Common myeloid progenitor, CD34-positive (primary cell): ENCODE measurements around the gene BCL2L12.

ENCODE experiments used
- CTCF ChIA-PET: fragments of 350-600 bp; sonication (Branson Sonifier 250); formaldehyde crosslinking; loops from one replicate; lab custom pipeline; 2021; ENCODE audit warnings: antibody characterized with exemption; lab: Charles Lee
- POLR2A ChIA-PET: fragments of 350-600 bp; sonication (Branson Sonifier 250); formaldehyde crosslinking; loops from one replicate; lab custom pipeline; 2021; ENCODE audit warnings: antibody characterized with exemption; lab: Charles Lee
- DNase-seq, 3 donors: peaks; one replicate each; pipeline versions ENCODE4 v3.0.0 to v3.0.0-alpha.2; 2013
- H3K27ac ChIP-seq, 2 experiments: 1 replicate in 1 of 2; 2 replicates in 1 of 2; pipeline ENCODE4 v1.7.0; 2013; ENCODE audit warnings: inconsistent platforms in 2 of 2, low read length in 2 of 2, mild to moderate bottlenecking in 2 of 2, low read depth in 1 of 2, moderate library complexity in 1 of 2; ENCODE audit not compliant: severe bottlenecking in 2 of 2, insufficient read depth in 1 of 2, poor library complexity in 1 of 2
- H3K27me3 ChIP-seq, 5 experiments: replicated peaks in 2 of 5; 1 replicate in 3 of 5; 2 replicates in 2 of 5; pipeline versions ENCODE4 v1.6.1 to v1.7.0; 2013; ENCODE audit warnings: low read length in 4 of 5, mild to moderate bottlenecking in 2 of 5, moderate library complexity in 2 of 5, inconsistent platforms in 1 of 5; ENCODE audit not compliant: insufficient read depth in 5 of 5, control insufficient read depth in 4 of 5
- H3K36me3 ChIP-seq, 4 experiments: 1 replicate in 2 of 4; 2 replicates in 2 of 4; pipeline versions ENCODE4 v1.6.1 to v1.7.0; 2013; ENCODE audit warnings: low read length in 3 of 4, control low read depth in 1 of 4, mild to moderate bottlenecking in 1 of 4; ENCODE audit not compliant: control insufficient read depth in 4 of 4, insufficient read depth in 4 of 4
- H3K4me1 ChIP-seq, 4 experiments: 1 replicate in 3 of 4; 2 replicates in 1 of 4; pipeline versions ENCODE4 v1.6.1 to v1.7.1; 2013; ENCODE audit warnings: low read length in 3 of 4, mild to moderate bottlenecking in 3 of 4, control low read depth in 1 of 4, inconsistent platforms in 1 of 4, moderate library complexity in 1 of 4; ENCODE audit not compliant: control insufficient read depth in 4 of 4, insufficient read depth in 4 of 4; ENCODE audit errors: control extremely low read depth in 1 of 4
- H3K4me3 ChIP-seq, 7 experiments: 1 replicate in 4 of 7; 2 replicates in 3 of 7; pipeline versions ENCODE4 v1.5.1 to v1.7.0; 2013; ENCODE audit warnings: mild to moderate bottlenecking in 7 of 7, low read length in 6 of 7, moderate library complexity in 6 of 7, inconsistent platforms in 2 of 7, low read depth in 2 of 7, control low read depth in 1 of 7; ENCODE audit not compliant: insufficient read depth in 4 of 7, control insufficient read depth in 1 of 7; ENCODE audit errors: extremely low read depth in 1 of 7
- H3K9me3 ChIP-seq, 5 experiments: 1 replicate in 4 of 5; 2 replicates in 1 of 5; pipeline versions ENCODE4 v1.6.1 to v1.7.1; 2013; ENCODE audit warnings: low read length in 4 of 5, mild to moderate bottlenecking in 2 of 5, inconsistent platforms in 1 of 5, low read depth in 1 of 5, moderate library complexity in 1 of 5; ENCODE audit not compliant: control insufficient read depth in 4 of 5, insufficient read depth in 2 of 5; ENCODE audit errors: control extremely low read depth in 1 of 5
- WGBS: methylation state at CpG from one replicate; pipeline ENCODE4 v1.1.5; 2013; ENCODE audit not compliant: insufficient coverage; 5-methylcytosine and 5-hydroxymethylcytosine counted together

The BCL2L12 gene

GRCh38 chr19:49657493-49658138 is 8.1 kb upstream of the BCL2L12 start:
- ChIA-PET CTCF (interaction anchor here (0.6 to 3.0 kb wide), 5 partner anchors 8 to 14 kb away, joined by 3 to 15 read pairs (median 3); partner anchors contain the start of genes BCL2L12 and IRF3), POLR2A (no interaction called here)

GRCh38 chr19:49658139-49658517 is 7.6 kb upstream of the BCL2L12 start:
- POLR2A ChIA-PET: no interaction called here
- CTCF ChIA-PET: interaction anchor here (0.6 to 3.0 kb wide), 4 partner anchors 8 to 14 kb away, joined by 3 to 15 read pairs (median 4); no protein-coding TSS in a partner anchor
- H3K4me3 ChIP-seq: no peak overlapping the region
- no peaks in the 10 kb centered on the region for H3K27me3 ChIP-seq
- no peak overlapping the region for H3K27ac ChIP-seq
- no peak for DNase-seq
- no peaks in the 10 kb centered on the region for H3K9me3 ChIP-seq
- 97% methylated on average over 11 of the region's 15 CpGs for WGBS
- peaks cover 29 to 94% (median 73%) of the 10 kb centered on the region in 4 experiments for H3K36me3 ChIP-seq
- peaks cover 0 to 2% (median under 1%) of the 10 kb centered on the region in 4 experiments for H3K4me1 ChIP-seq

More at GRCh38 chr19:49657493-49658138, 8.1 kb upstream of the BCL2L12 start:
- H3K27ac ChIP-seq: no peak overlapping the region
- no peaks in the 10 kb centered on the region for H3K4me1 ChIP-seq
- whole genome bisulfite sequencing: 96% methylated on average over 17 of the region's 22 CpGs
- no peaks in the 10 kb centered on the region for H3K27me3 ChIP-seq
- peaks cover 28 to 94% (median 72%) of the 10 kb centered on the region in 4 experiments for H3K36me3 ChIP-seq
- H3K4me3 ChIP-seq: no peak overlapping the region
- no peaks in the 10 kb centered on the region for H3K9me3 ChIP-seq
- no peak for DNase-seq

- Histone ChIP-seq H3K4me3 (no peak overlapping the region), H3K27ac (no peak overlapping the region), H3K9me3 (no peaks in the 10 kb centered on the region), H3K4me1 (peaks cover 0 to 8% (median 6%) of the 10 kb centered on the region in 4 experiments), H3K27me3 (no peaks in the 10 kb centered on the region), H3K36me3 (peaks cover 29 to 88% (median 70%) of the 10 kb centered on the region in 4 experiments)
- 98% methylated on average over 12 of the region's 12 CpGs for WGBS
- ChIA-PET CTCF (interaction anchor here (1.2 to 3.0 kb wide), 2 partner anchors 13 to 15 kb away, joined by 3 to 15 read pairs; no protein-coding TSS in a partner anchor), POLR2A (no interaction called here)
- DNase-seq: no peak
Observed at GRCh38 chr19:49658566-49659442, 6.9 kb upstream of the BCL2L12 start.

- POLR2A ChIA-PET: no interaction called here
- no peaks in the 10 kb centered on the region for H3K9me3 ChIP-seq
- no peak overlapping the region for H3K27ac ChIP-seq
- H3K27me3 ChIP-seq: no peaks in the 10 kb centered on the region
- H3K4me3 ChIP-seq: no peak overlapping the region
- WGBS: 97% methylated on average over 7 of the region's 15 CpGs
- DNase-seq: no peak
- peaks cover 0 to 21% (median 20%) of the 10 kb centered on the region in 4 experiments for H3K4me1 ChIP-seq
- CTCF ChIA-PET: interaction anchor here (1.1 to 1.5 kb wide), 4 partner anchors 10 to 182 kb away, joined by 3 to 5 read pairs (median 3); no protein-coding TSS in a partner anchor
- H3K36me3 ChIP-seq: peaks cover 25 to 74% (median 59%) of the 10 kb centered on the region in 4 experiments
Observed at GRCh38 chr19:49660338-49660961, 5.3 kb upstream of the BCL2L12 start.

- no peak overlapping the region for H3K4me3 ChIP-seq
- DNase-seq: no peak
- peaks cover 3 to 33% (median 29%) of the 10 kb centered on the region in 4 experiments for H3K4me1 ChIP-seq
- POLR2A ChIA-PET: no interaction called here
- H3K27ac ChIP-seq: no peak overlapping the region
- H3K27me3 ChIP-seq: no peaks in the 10 kb centered on the region
- H3K36me3 ChIP-seq: peaks cover 17 to 61% (median 49%) of the 10 kb centered on the region in 4 experiments
- WGBS: 95% methylated on average over 9 of the region's 16 CpGs
- no peaks in the 10 kb centered on the region for H3K9me3 ChIP-seq
- CTCF ChIA-PET: interaction anchor here (1.0 to 1.3 kb wide), 4 partner anchors 9 to 19 kb away, joined by 3 read pairs; no protein-coding TSS in a partner anchor
Observed at GRCh38 chr19:49662011-49662410, 3.7 kb upstream of the BCL2L12 start.

GRCh38 chr19:49663224-49663623 is 2.5 kb upstream of the BCL2L12 start:
- 97% methylated on average over 11 of the region's 12 CpGs for WGBS
- Histone ChIP-seq H3K27ac (peak overlapping the region in 1 of 2 experiments; percentile 89), H3K4me1 (peaks cover 3 to 34% (median 30%) of the 10 kb centered on the region in 4 experiments), H3K36me3 (peaks cover 14 to 49% (median 39%) of the 10 kb centered on the region in 4 experiments), H3K27me3 (no peaks in the 10 kb centered on the region), H3K9me3 (no peaks in the 10 kb centered on the region), H3K4me3 (peak overlapping the region in 3 of 7 experiments; percentile 94 to 99 (median 98))
- CTCF ChIA-PET: interaction anchor here (1.1 to 2.3 kb wide), 5 partner anchors 12 to 93 kb away, joined by 3 to 10 read pairs (median 3); no protein-coding TSS in a partner anchor
- POLR2A ChIA-PET: no interaction called here
- no peak for DNase-seq
